Measurements from ENCODE around the gene PPP1R9B. TPM values are rescaled to one million over a fixed set of nuclear protein-coding genes. Genes with fewer than 3 reads are reported as not detected.

The PPP1R9B gene
- total RNA-seq, 1 experiment from 2014 or later: 112 TPM

- no peaks in the 10 kb centered on the region for H4K20me1 ChIP-seq (ENCODE audit: insufficient read depth)
- no peak overlapping the region for H3K4me2 ChIP-seq (ENCODE audit: low read length)
- ChIA-PET RAD21 (ENCODE audit: low non-redundant PET in 1 of 2, low total read pairs in 2 of 2, uncharacterized antibody in 2 of 2, unreplicated experiment in 2 of 2) (interaction anchor here in 1 of 2 experiments (1.3 kb wide), 2 partner anchors 14 to 66 kb away, joined by 3 to 4 read pairs; no protein-coding TSS in a partner anchor), POLR2A (interaction anchor here (0.7 to 3.5 kb wide), 5 partner anchors 12 to 329 kb away, joined by 3 to 18 read pairs (median 5); partner anchors contain the start of genes FAM117A and ITGA3), CTCF (interaction anchor here (1.4 to 4.6 kb wide), 17 partner anchors 9 to 204 kb away, joined by 4 to 55 read pairs (median 12); partner anchors contain the start of genes ITGA3 and SGCA)
- no peak overlapping the region for H3K4me3 ChIP-seq (replicated peaks in 1 of 2; ENCODE audit: low read depth in 1 of 2, low read length in 2 of 2)
- H3K9me2 ChIP-seq (ENCODE audit: insufficient read depth): no peaks in the 10 kb centered on the region
- H3K9ac ChIP-seq (ENCODE audit: low read length): no peak overlapping the region
- H3K9me3 ChIP-seq (ENCODE audit: control insufficient read depth in 1 of 2, insufficient read depth in 1 of 2, low read depth in 1 of 2, low read length in 2 of 2): no peaks in the 10 kb centered on the region
- H3K79me2 ChIP-seq (ENCODE audit: insufficient read depth, low read length): 0 out of 2 replicates have a peak, but pooled peaks cover 6% of the 10 kb centered on the region
- no TSS peak for BruUV-seq (replicated peaks)
- peaks cover 12 to 35% of the 10 kb centered on the region in 2 experiments for H3K4me1 ChIP-seq (ENCODE audit: control insufficient read depth in 1 of 2, insufficient read depth in 2 of 2, low read length in 2 of 2)
- ATAC-seq (no peak), DNase-seq (ENCODE audit: low read depth, low spot score) (no peak)
- intact Hi-C loops (cut with micrococcal nuclease): no loop called here
- no peak overlapping the region for H3K27ac ChIP-seq (ENCODE audit: low read depth, low read length)
- no peak for TF ChIP-seq EZH2phosphoT487 (IDR thresholded peaks at IDR 0.05; ENCODE audit: borderline replicate concordance)
- no peak for TF ChIP-seq POLR2AphosphoS5 (IDR thresholded peaks at IDR 0.05; ENCODE audit: low read depth, low read length)
- TF ChIP-seq, protein P1, sequence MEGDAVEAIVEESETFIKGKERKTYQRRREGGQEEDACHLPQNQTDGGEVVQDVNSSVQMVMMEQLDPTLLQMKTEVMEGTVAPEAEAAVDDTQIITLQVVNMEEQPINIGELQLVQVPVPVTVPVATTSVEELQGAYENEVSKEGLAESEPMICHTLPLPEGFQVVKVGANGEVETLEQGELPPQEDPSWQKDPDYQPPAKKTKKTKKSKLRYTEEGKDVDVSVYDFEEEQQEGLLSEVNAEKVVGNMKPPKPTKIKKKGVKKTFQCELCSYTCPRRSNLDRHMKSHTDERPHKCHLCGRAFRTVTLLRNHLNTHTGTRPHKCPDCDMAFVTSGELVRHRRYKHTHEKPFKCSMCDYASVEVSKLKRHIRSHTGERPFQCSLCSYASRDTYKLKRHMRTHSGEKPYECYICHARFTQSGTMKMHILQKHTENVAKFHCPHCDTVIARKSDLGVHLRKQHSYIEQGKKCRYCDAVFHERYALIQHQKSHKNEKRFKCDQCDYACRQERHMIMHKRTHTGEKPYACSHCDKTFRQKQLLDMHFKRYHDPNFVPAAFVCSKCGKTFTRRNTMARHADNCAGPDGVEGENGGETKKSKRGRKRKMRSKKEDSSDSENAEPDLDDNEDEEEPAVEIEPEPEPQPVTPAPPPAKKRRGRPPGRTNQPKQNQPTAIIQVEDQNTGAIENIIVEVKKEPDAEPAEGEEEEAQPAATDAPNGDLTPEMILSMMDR (IDR thresholded peaks at IDR 0.05 in 2 of 3, conservative IDR thresholded peaks at IDR 0.05 in 1 of 3; ENCODE audit: borderline replicate concordance in 1 of 3, insufficient read depth in 1 of 3, low read depth in 2 of 3, low read length in 2 of 3): no peak
- no peak for TF ChIP-seq TCF7L2 (IDR thresholded peaks at IDR 0.05; ENCODE audit: borderline replicate concordance, extremely low read depth, insufficient read depth, insufficient read length)
- TF ChIP-seq EGR1 (IDR thresholded peaks at IDR 0.05; ENCODE audit: low read depth): no peak
- TF ChIP-seq ATF3 (IDR thresholded peaks at IDR 0.05): no peak
- TF ChIP-seq ZNF274 (IDR thresholded peaks at IDR 0.05; ENCODE audit: low read depth, low read length): no peak
- no peak for TF ChIP-seq REST (IDR thresholded peaks at IDR 0.05; ENCODE audit: low read depth)
- no peak for TF ChIP-seq CEBPB (IDR thresholded peaks at IDR 0.05; ENCODE audit: low read depth)
- no peak for TF ChIP-seq SP1 (IDR thresholded peaks at IDR 0.05; ENCODE audit: low read depth)
- TF ChIP-seq POLR2A (IDR thresholded peaks at IDR 0.05; ENCODE audit: borderline replicate concordance, extremely low read depth, insufficient read depth, insufficient read length): no peak
- no peak for TF ChIP-seq EZH2 (IDR thresholded peaks at IDR 0.05)
- TF ChIP-seq, protein P2, sequence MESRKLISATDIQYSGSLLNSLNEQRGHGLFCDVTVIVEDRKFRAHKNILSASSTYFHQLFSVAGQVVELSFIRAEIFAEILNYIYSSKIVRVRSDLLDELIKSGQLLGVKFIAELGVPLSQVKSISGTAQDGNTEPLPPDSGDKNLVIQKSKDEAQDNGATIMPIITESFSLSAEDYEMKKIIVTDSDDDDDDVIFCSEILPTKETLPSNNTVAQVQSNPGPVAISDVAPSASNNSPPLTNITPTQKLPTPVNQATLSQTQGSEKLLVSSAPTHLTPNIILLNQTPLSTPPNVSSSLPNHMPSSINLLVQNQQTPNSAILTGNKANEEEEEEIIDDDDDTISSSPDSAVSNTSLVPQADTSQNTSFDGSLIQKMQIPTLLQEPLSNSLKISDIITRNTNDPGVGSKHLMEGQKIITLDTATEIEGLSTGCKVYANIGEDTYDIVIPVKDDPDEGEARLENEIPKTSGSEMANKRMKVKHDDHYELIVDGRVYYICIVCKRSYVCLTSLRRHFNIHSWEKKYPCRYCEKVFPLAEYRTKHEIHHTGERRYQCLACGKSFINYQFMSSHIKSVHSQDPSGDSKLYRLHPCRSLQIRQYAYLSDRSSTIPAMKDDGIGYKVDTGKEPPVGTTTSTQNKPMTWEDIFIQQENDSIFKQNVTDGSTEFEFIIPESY (IDR thresholded peaks at IDR 0.05; ENCODE audit: extremely low read depth, insufficient replicate concordance, low read length): no peak
- no peak for TF ChIP-seq FOSL1 (IDR thresholded peaks at IDR 0.05; ENCODE audit: low read depth)
- TF ChIP-seq SRF (IDR thresholded peaks at IDR 0.05; ENCODE audit: low read depth): no peak
- no peak for TF ChIP-seq ZFX (IDR thresholded peaks at IDR 0.05)
- no peak for TF ChIP-seq JUND (IDR thresholded peaks at IDR 0.05)
- H3K36me3 ChIP-seq (ENCODE audit: control insufficient read depth in 1 of 2, insufficient read depth in 2 of 2, low read length in 2 of 2): peaks cover 17 to 20% of the 10 kb centered on the region in 2 experiments; a peak in 3 of 4 replicates
- H3K27me3 ChIP-seq (ENCODE audit: insufficient read depth, low read length): no peaks in the 10 kb centered on the region
- H2AFZ ChIP-seq (ENCODE audit: low read depth, low read length, poor library complexity, severe bottlenecking): no peak overlapping the region
These were observed 57.2 kb downstream of the PPP1R9B start for GRCh38 chr17:50093246-50093645.

All from HCT116 (cell line).